GM12874 (cell line): ENCODE results near the gene FRMPD4.

Experiments used
- CTCF ChIP-seq: IDR thresholded peaks from 2 replicates; pipeline ENCODE4 v1.5.1; 2011; ENCODE audit warnings: low read depth, mild to moderate bottlenecking, control low read depth, low read length, moderate library complexity; ENCODE audit not compliant: insufficient read depth

Gene FRMPD4

GRCh38 chrX:12210971-12211370 lies 72.7 kb downstream of the FRMPD4 start:
- no peak for TF ChIP-seq CTCF

GRCh38 chrX:12223650-12224049 lies 85.4 kb downstream of the FRMPD4 start:
- no peak for TF ChIP-seq CTCF

GRCh38 chrX:12225107-12225506 lies 86.8 kb downstream of the FRMPD4 start:
- no peak for TF ChIP-seq CTCF

GRCh38 chrX:12227412-12228041 lies 89.3 kb downstream of the FRMPD4 start:
- TF ChIP-seq CTCF = no peak

GRCh38 chrX:12228862-12229261 lies 90.6 kb downstream of the FRMPD4 start:
- no peak for TF ChIP-seq CTCF

- no peak for TF ChIP-seq CTCF
Observed at GRCh38 chrX:12229986-12230385, 91.7 kb downstream of the FRMPD4 start.

GRCh38 chrX:12234534-12235329 lies 96.5 kb downstream of the FRMPD4 start:
- no peak for TF ChIP-seq CTCF
